Mammary epithelial cell (primary cell): Measurements from ENCODE around the gene INHA.

Source experiments
- CTCF ChIP-seq, 2 donors: IDR thresholded peaks in 1 of 2; conservative IDR thresholded peaks in 1 of 2; 2 replicates each; pipeline ENCODE4 v1.5.1; 2011 to 2012; ENCODE audit warnings: inconsistent platforms in 2 of 2, low read length in 2 of 2, mild to moderate bottlenecking in 2 of 2, control low read depth in 1 of 2, low read depth in 1 of 2; ENCODE audit not compliant: insufficient read depth in 1 of 2; ENCODE audit errors: extremely low read depth in 1 of 2
- EZH2 ChIP-seq: IDR thresholded peaks from 2 replicates; pipeline ENCODE4 v1.6.1; 2012; ENCODE audit warnings: low read length, inconsistent platforms, borderline replicate concordance

- TF ChIP-seq CTCF (conservative IDR thresholded peaks at IDR 0.05 in 1 of 2, IDR thresholded peaks at IDR 0.05 in 1 of 2; ENCODE audit: extremely low read depth in 1 of 2, insufficient read depth in 1 of 2, low read depth in 1 of 2, low read length in 2 of 2) (no peak), EZH2 (no peak)
These were observed 1.2 kb upstream of the INHA start for GRCh38 chr2:219570924-219571310.
